HepG2 (cell line): ENCODE data around the gene PTPRU. TPM values are rescaled to one million over a fixed set of nuclear protein-coding genes. Genes with fewer than 3 reads are reported as not detected.
A peak's percentile ranks its signal among the peaks of the same experiment; 100 is the strongest.

ENCODE experiments used
- ATAC-seq: fragments of 200-7000 bp; cut with Tn5 transposase; 3 replicates; pipeline ENCODE4 v1.9.1; 2020; ENCODE audit warnings: mild to moderate bottlenecking, moderate library complexity
- BruUV-seq: library from RNA; stranded (reverse); fragments of 400-500 nt; replicated peaks from 2 replicates; lab custom pipeline; 2021; lab: Mats Ljungman, UMichigan
- CTCF ChIA-PET: fragments of 300-600 bp; formaldehyde crosslinking; extraction: SDS; loops from one replicate; lab custom pipeline; 2021; ENCODE audit warnings: low total read pairs, inconsistent platforms, low intra/inter-chr PET ratio; lab: Yijun Ruan, JAX
- POLR2A ChIA-PET: fragments of 350-600 bp; sonication (Branson Sonifier 250); formaldehyde crosslinking; loops from one replicate; lab custom pipeline; 2020; ENCODE audit warnings: antibody characterized with exemption, inconsistent platforms; lab: Yijun Ruan, JAX
- DNase-seq: peaks from one replicate; pipeline ENCODE4 v3.0.0-alpha.2; 2015; ENCODE audit warnings: low spot score
- FAIRE-seq: peaks from 3 replicates; lab custom pipeline; 2011; peaks lifted over from hg19 to GRCh38; lab: Jason Lieb, UNC
- H2AFZ ChIP-seq: one replicate; pipeline ENCODE4 v1.6.1; 2011; ENCODE audit warnings: low read length, inconsistent platforms
- H3K27ac ChIP-seq: fragments of 300-600 bp; 3 replicates; pipeline ENCODE4 v1.8.0; 2011; ENCODE audit warnings: mixed run types, mild to moderate bottlenecking, mixed read lengths, low read length, inconsistent platforms; ENCODE audit not compliant: insufficient read depth; ENCODE audit errors: extremely low read length
- H3K27me3 ChIP-seq, 2 experiments: fragments of 200-600 bp in 1 of 2; 2 replicates in 1 of 2; 3 replicates in 1 of 2; pipeline versions ENCODE4 v1.6.0 to v1.8.0; 2011; ENCODE audit warnings: low read length in 2 of 2, mild to moderate bottlenecking in 2 of 2, moderate library complexity in 2 of 2, inconsistent platforms in 1 of 2; ENCODE audit not compliant: insufficient read depth in 2 of 2, control insufficient read depth in 1 of 2
- H3K36me3 ChIP-seq, 2 experiments: fragments of 200-600 bp in 1 of 2; replicated peaks in 1 of 2; 2 replicates in 1 of 2; 3 replicates in 1 of 2; pipeline versions ENCODE4 v1.5.1 to v1.8.0; 2011; ENCODE audit warnings: low read length in 2 of 2, inconsistent platforms in 1 of 2; ENCODE audit not compliant: insufficient read depth in 2 of 2, control insufficient read depth in 1 of 2
- H3K4me1 ChIP-seq: 2 replicates; pipeline ENCODE4 v1.5.1; 2012; ENCODE audit warnings: low read length, inconsistent platforms; ENCODE audit not compliant: insufficient read depth
- H3K4me2 ChIP-seq: 2 replicates; pipeline ENCODE4 v1.6.0; 2011; ENCODE audit warnings: low read depth, low read length, inconsistent platforms
- H3K4me3 ChIP-seq, 3 experiments: fragments of 200-600 bp in 1 of 3; sonication (generic), shearing (Covaris generic) in 1 of 3; replicated peaks in 1 of 3; 2 replicates each; pipeline ENCODE4 v1.5.1; 2011 to 2016; ENCODE audit warnings: low read length in 3 of 3, inconsistent platforms in 2 of 3, low read depth in 2 of 3, mild to moderate bottlenecking in 2 of 3, control low read depth in 1 of 3, mixed read lengths in 1 of 3; ENCODE audit not compliant: insufficient read depth in 1 of 3
- H3K79me2 ChIP-seq: one replicate; pipeline ENCODE4 v1.6.1; 2011; ENCODE audit warnings: low read length, inconsistent platforms; ENCODE audit not compliant: insufficient read depth
- H3K9ac ChIP-seq: 2 replicates; pipeline ENCODE4 v1.6.0; 2011; ENCODE audit warnings: mild to moderate bottlenecking, low read depth, low read length, inconsistent platforms; ENCODE audit not compliant: insufficient read depth
- H3K9me3 ChIP-seq: 2 replicates; pipeline ENCODE4 v1.5.1; 2012; ENCODE audit warnings: mild to moderate bottlenecking, low read length
- H4K20me1 ChIP-seq: 2 replicates; pipeline ENCODE4 v1.6.0; 2011; ENCODE audit warnings: inconsistent platforms, mild to moderate bottlenecking, low read length, moderate library complexity; ENCODE audit not compliant: insufficient read depth
- AHR ChIP-seq: IDR thresholded peaks from 2 replicates; pipeline ENCODE4 v1.6.1; 2018; ENCODE audit warnings: missing genetic modification reagents, missing compliant biosample characterization
- DPF2 ChIP-seq: sonication (generic); formaldehyde crosslinking; IDR thresholded peaks from 2 replicates; pipeline ENCODE4 v1.4.0; 2020; ENCODE audit warnings: mild to moderate bottlenecking, low read depth, missing genetic modification reagents, borderline replicate concordance
- GFI1 ChIP-seq: sonication (generic); formaldehyde crosslinking; IDR thresholded peaks from 2 replicates; pipeline ENCODE4 v1.5.0; 2020; ENCODE audit warnings: missing genetic modification reagents, mild to moderate bottlenecking, borderline replicate concordance
- KLF6 ChIP-seq: IDR thresholded peaks from 2 replicates; pipeline ENCODE4 v1.8.0; 2016; ENCODE audit warnings: missing biosample characterization, missing genetic modification reagents
- MXI1 ChIP-seq: IDR thresholded peaks from 3 replicates; pipeline ENCODE4 v1.6.1; 2012; ENCODE audit warnings: low read depth, low read length, inconsistent platforms, borderline replicate concordance
- PHF8 ChIP-seq: sonication (generic); formaldehyde crosslinking; IDR thresholded peaks from 2 replicates; pipeline ENCODE4 v1.5.0; 2020; ENCODE audit warnings: missing genetic modification reagents
- PLRG1 ChIP-seq: fragments of 450-650 bp; conservative IDR thresholded peaks from 2 replicates; pipeline ENCODE4 v1.6.1; 2016
- SIX4 ChIP-seq: sonication (generic); formaldehyde crosslinking; IDR thresholded peaks from 2 replicates; pipeline ENCODE4 v1.4.0; 2020; ENCODE audit warnings: missing genetic modification reagents
- SMAD3 ChIP-seq: sonication (generic); formaldehyde crosslinking; IDR thresholded peaks from 2 replicates; pipeline ENCODE4 v1.4.0; 2020; ENCODE audit warnings: missing genetic modification reagents
- ZKSCAN5 ChIP-seq: sonication (generic); formaldehyde crosslinking; IDR thresholded peaks from 2 replicates; pipeline ENCODE4 v1.5.1; 2020; ENCODE audit warnings: mild to moderate bottlenecking, missing genetic modification reagents
- ZNF230 ChIP-seq: sonication (generic); formaldehyde crosslinking; IDR thresholded peaks from 2 replicates; pipeline ENCODE4 v1.4.0; 2020; ENCODE audit warnings: mild to moderate bottlenecking, missing genetic modification reagents
- ZNF235 ChIP-seq: sonication (generic); formaldehyde crosslinking; IDR thresholded peaks from 2 replicates; pipeline ENCODE4 v1.8.1; 2023; ENCODE audit warnings: mild to moderate bottlenecking, missing genetic modification reagents, borderline replicate concordance
- ZNF496 ChIP-seq: sonication (generic); formaldehyde crosslinking; IDR thresholded peaks from 2 replicates; pipeline ENCODE4 v1.8.1; 2023; ENCODE audit warnings: mild to moderate bottlenecking, moderate library complexity, missing genetic modification reagents; ENCODE audit not compliant: insufficient replicate concordance
- ZNF552 ChIP-seq: sonication (generic); formaldehyde crosslinking; IDR thresholded peaks from 2 replicates; pipeline ENCODE4 v1.9.0; 2022; ENCODE audit warnings: missing genetic modification reagents, mild to moderate bottlenecking, borderline replicate concordance
- WGBS: methylation state at CpG from one replicate; pipeline ENCODE4 v1.1.6; 2017; ENCODE audit warnings: low lambda C conversion rate; 5-methylcytosine and 5-hydroxymethylcytosine counted together
- in situ Hi-C: cut with HindIII; loops from 2 replicates; pipeline ENCODE4 v1.10.0; 2017; ENCODE audit warnings: low pct_unique_long_range_greater_than_20kb; ENCODE audit not compliant: extremely low pct_ligation_motif_present
- intact Hi-C: fragments of 100-400 bp; cut with micrococcal nuclease; formaldehyde crosslinking; loops from one replicate; pipeline ENCODE4 v1.10.0; 2022; ENCODE audit not compliant: unreplicated experiment
- polyA plus RNA-seq, 8 experiments: library from polyadenylated mRNA; depleted of rRNA in 3 of 8; stranded (reverse) in 7 of 8; unstranded in 1 of 8; fragments of >200 nt; fragmentation: Illumina TruSeq in 4 of 8; extraction: Trizol in 4 of 8; gene quantifications; 2 replicates each; pipeline versions ENCODE4 v1.2.1 to v1.2.3, GENCODE V29; 2011 to 2016; ENCODE audit warnings: low read depth in 4 of 8, missing spikeins in 1 of 8, mixed read lengths in 1 of 8; ENCODE audit not compliant: insufficient read depth in 1 of 8
- total RNA-seq, 5 experiments: library from RNA; depleted of rRNA; stranded (reverse); fragments of >200 nt; fragmentation: Illumina TruSeq; extraction: Trizol; gene quantifications; 2 replicates each; pipeline ENCODE4 v1.2.3, GENCODE V29; 2016; ENCODE audit warnings: low read depth in 1 of 5
- TF ChIP-seq, protein P1 (sequence below): sonication (generic); formaldehyde crosslinking; IDR thresholded peaks from 2 replicates; pipeline ENCODE4 v1.4.0; 2020; ENCODE audit warnings: missing genetic modification reagents
- TF ChIP-seq, protein P2 (sequence below): sonication (generic); formaldehyde crosslinking; IDR thresholded peaks from 2 replicates; pipeline ENCODE4 v1.9.0; 2022; ENCODE audit warnings: missing genetic modification reagents, mild to moderate bottlenecking, borderline replicate concordance
- TF ChIP-seq, protein P3 (sequence below): IDR thresholded peaks from 2 replicates; pipeline ENCODE4 v1.6.1; 2016; ENCODE audit warnings: low read depth, borderline replicate concordance

PTPRU gene
- total and polyA plus RNA-seq, 2 of the 13 experiments (the other 11 are each of a cell fraction or from before 2014, with no cell fraction given), result 21.6 to 22.3 TPM

DNA sequence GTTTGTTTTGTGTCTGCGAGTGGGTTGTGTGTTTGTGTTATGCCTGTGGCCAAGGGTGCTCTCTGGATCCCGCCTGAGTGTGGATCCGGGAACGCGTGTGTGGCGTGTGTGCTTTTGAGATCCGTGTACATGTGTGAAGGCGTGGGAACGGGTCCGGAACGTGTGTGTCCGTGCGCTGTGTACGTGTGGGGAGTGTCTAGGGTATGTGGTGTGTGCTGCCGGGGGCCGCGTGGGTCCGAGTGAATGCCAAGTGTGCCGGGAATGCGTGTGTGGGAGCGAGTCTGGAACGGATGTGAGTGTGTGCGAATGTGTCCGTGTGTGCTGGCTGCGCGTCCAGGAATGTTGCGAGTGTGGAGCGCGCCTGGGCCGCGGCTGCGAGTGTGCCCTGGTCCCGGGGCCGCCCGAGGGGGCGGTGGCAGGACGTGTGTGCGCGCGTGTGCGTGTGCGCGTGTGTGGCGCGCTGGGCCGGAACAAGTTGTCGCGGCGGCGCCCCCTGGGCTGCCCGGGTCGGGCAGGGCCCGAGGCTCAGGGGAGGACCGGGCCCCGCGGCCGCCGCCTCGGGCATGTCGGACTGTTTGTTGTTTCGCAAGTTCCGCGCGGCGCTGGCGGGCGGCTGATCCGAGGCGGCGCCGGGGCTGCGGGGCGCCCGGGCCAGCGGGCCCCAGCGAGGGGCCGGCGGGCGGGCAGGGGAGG is 953 bp downstream of the PTPRU start (continued):
- TF ChIP-seq DPF2 (CRISPR knock-in tag) (no peak), ZNF552 (CRISPR knock-in tag) (no peak), AHR (CRISPR knock-in tag) (no peak)
- TF ChIP-seq, protein P1, sequence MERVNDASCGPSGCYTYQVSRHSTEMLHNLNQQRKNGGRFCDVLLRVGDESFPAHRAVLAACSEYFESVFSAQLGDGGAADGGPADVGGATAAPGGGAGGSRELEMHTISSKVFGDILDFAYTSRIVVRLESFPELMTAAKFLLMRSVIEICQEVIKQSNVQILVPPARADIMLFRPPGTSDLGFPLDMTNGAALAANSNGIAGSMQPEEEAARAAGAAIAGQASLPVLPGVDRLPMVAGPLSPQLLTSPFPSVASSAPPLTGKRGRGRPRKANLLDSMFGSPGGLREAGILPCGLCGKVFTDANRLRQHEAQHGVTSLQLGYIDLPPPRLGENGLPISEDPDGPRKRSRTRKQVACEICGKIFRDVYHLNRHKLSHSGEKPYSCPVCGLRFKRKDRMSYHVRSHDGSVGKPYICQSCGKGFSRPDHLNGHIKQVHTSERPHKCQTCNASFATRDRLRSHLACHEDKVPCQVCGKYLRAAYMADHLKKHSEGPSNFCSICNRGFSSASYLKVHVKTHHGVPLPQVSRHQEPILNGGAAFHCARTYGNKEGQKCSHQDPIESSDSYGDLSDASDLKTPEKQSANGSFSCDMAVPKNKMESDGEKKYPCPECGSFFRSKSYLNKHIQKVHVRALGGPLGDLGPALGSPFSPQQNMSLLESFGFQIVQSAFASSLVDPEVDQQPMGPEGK (CRISPR knock-in tag), result no peak; the same call in none of the 2 replicates

DNA sequence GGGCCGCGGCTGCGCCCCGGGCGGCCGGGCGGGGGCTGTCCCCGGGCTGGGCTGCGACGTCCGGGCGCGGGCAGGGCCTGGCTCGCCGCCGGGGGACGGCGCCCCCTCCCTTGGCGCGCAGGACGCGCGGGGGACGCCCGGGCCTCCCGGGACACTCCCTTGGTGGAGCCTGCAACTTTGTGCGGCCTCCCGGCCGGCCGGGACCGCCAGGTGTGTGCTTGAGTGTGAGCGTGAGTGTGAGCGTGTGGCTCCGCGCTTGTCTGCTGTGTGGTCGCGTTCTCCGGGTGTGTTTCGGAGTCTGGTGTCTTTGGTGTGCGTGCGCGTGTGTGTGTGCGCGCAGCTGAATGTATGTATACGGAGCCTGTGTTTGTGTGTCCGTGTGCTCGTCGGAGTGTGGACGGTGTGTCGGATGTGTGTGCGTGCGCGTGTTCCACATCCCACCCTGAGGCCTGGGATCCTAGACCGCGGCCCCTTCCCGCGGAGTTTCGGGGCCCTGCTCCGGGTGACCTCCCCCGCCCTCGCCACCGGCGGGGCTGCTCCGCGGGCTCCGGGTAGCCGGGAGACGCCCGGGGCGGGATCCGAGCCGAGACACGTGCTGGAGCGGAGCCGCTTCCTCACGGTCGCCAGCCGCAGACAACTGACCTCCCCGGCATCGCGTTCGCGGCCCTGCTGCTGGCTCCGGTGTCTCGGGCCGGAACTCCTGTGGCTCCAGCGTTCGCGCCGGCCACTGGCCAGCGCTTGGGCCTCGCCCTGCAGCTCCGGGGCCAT is 1.7 kb downstream of the PTPRU start:
- peak; percentile 34 for DNase-seq
- H3K9me3 ChIP-seq, result no peaks in the 10 kb centered on the region
- in situ Hi-C loops (loop anchor here (10.0 kb wide), 3 partner anchors 217 to 867 kb away; no protein-coding TSS in a partner anchor), intact Hi-C loops (loop anchor here (10.0 kb wide), 2 partner anchors 107 to 1467 kb away; no protein-coding TSS in a partner anchor)
- POLR2A ChIA-PET, result no interaction called here
- WGBS, result 0% methylated on average over 11 of the region's 93 CpGs
- peaks cover 0 to 14% of the 10 kb centered on the region in 2 experiments; a peak in 1 of 5 replicates for H3K27me3 ChIP-seq
- peaks cover 10% of the 10 kb centered on the region; the same call in 1 of the 2 replicates for H4K20me1 ChIP-seq
- FAIRE-seq, result no peak
- H3K9ac ChIP-seq, result peak overlapping the region; percentile 77
- H3K27ac ChIP-seq, result peak overlapping the region; percentile 59
- peaks cover 26% of the 10 kb centered on the region for H3K79me2 ChIP-seq
- peak overlapping the region; percentile 69 to 99 (median 88) for H3K4me3 ChIP-seq
- CTCF ChIA-PET, result no interaction called here
- H3K4me1 ChIP-seq, result peaks cover 28% of the 10 kb centered on the region
- no peak overlapping the region for H2AFZ ChIP-seq
- H3K36me3 ChIP-seq, result no peaks in the 10 kb centered on the region
- peak; percentile 54 for ATAC-seq
- no TSS peak for BruUV-seq
- H3K4me2 ChIP-seq, result peak overlapping the region; percentile 98
- TF ChIP-seq ZNF235 (CRISPR knock-in tag), result no peak
- no peak for TF ChIP-seq ZNF496 (CRISPR knock-in tag)
- TF ChIP-seq GFI1 (CRISPR knock-in tag), result no peak
- no peak for TF ChIP-seq SIX4
- TF ChIP-seq SMAD3 (CRISPR knock-in tag), result no peak
- TF ChIP-seq, protein P2, sequence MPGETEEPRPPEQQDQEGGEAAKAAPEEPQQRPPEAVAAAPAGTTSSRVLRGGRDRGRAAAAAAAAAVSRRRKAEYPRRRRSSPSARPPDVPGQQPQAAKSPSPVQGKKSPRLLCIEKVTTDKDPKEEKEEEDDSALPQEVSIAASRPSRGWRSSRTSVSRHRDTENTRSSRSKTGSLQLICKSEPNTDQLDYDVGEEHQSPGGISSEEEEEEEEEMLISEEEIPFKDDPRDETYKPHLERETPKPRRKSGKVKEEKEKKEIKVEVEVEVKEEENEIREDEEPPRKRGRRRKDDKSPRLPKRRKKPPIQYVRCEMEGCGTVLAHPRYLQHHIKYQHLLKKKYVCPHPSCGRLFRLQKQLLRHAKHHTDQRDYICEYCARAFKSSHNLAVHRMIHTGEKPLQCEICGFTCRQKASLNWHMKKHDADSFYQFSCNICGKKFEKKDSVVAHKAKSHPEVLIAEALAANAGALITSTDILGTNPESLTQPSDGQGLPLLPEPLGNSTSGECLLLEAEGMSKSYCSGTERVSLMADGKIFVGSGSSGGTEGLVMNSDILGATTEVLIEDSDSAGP (CRISPR knock-in tag), result peak; percentile 44
- peak; percentile 69 for TF ChIP-seq PHF8 (CRISPR knock-in tag)
- 0 out of 2 replicates have a peak, but pooled peaks have one; percentile 40 for TF ChIP-seq ZNF230
- 0 out of 2 replicates have a peak, but pooled peaks have one; percentile 49 for TF ChIP-seq KLF6
- TF ChIP-seq ZKSCAN5, result no peak
- no peak; the same call in 2 of the 3 replicates for TF ChIP-seq MXI1
- no peak for TF ChIP-seq PLRG1
- TF ChIP-seq, protein P3, sequence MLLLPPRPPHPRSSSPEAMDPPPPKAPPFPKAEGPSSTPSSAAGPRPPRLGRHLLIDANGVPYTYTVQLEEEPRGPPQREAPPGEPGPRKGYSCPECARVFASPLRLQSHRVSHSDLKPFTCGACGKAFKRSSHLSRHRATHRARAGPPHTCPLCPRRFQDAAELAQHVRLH (CRISPR knock-in tag), result peak; percentile 34; the same call in 1 of the 2 replicates
